ENCODE results near the gene IQCF5. TPM values are rescaled to one million over a fixed set of nuclear protein-coding genes. Genes with fewer than 3 reads are reported as not detected.

IQCF5 gene
- total RNA-seq, 4 donors from 2014 or later: not detected

DNA sequence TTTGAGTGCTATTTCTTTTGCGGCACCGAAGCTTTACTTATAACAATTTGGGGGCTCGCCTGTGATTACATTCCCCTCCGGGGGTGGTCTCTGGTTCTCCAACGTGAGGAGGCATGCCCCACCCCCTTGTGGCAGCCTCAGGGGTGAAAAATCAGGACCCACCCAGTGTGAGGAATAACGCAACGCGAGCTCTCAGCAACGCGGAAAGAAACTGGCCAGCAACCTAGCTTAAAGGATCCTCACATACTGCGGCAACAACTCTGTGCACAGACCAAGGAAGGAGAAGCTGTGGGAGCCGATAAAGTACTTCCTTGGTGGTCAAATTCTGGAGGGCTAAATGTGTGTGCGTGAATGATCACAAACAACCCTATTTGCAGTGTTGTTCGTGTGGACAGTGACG is 22.0 kb upstream of the IQCF5 start:
- 90 to 91% methylated on average over 15 of the region's 15 CpGs for WGBS, 2 donors
- H3K4me3 ChIP-seq (replicated peaks in 1 of 3): no peak overlapping the region
- no peaks in the 10 kb centered on the region for H3K36me3 ChIP-seq
- H3K27ac ChIP-seq: no peak overlapping the region
- no peaks in the 10 kb centered on the region for H3K9me3 ChIP-seq
- intact Hi-C loops (cut with DNase I): no loop called here
- H3K27me3 ChIP-seq: no peaks in the 10 kb centered on the region
- no peaks in the 10 kb centered on the region for H3K4me1 ChIP-seq
- DNase-seq: no peak
- TF ChIP-seq, protein P1, sequence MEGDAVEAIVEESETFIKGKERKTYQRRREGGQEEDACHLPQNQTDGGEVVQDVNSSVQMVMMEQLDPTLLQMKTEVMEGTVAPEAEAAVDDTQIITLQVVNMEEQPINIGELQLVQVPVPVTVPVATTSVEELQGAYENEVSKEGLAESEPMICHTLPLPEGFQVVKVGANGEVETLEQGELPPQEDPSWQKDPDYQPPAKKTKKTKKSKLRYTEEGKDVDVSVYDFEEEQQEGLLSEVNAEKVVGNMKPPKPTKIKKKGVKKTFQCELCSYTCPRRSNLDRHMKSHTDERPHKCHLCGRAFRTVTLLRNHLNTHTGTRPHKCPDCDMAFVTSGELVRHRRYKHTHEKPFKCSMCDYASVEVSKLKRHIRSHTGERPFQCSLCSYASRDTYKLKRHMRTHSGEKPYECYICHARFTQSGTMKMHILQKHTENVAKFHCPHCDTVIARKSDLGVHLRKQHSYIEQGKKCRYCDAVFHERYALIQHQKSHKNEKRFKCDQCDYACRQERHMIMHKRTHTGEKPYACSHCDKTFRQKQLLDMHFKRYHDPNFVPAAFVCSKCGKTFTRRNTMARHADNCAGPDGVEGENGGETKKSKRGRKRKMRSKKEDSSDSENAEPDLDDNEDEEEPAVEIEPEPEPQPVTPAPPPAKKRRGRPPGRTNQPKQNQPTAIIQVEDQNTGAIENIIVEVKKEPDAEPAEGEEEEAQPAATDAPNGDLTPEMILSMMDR (IDR thresholded peaks at IDR 0.05): no peak
- no peak for TF ChIP-seq POLR2A (IDR thresholded peaks at IDR 0.05)

DNA sequence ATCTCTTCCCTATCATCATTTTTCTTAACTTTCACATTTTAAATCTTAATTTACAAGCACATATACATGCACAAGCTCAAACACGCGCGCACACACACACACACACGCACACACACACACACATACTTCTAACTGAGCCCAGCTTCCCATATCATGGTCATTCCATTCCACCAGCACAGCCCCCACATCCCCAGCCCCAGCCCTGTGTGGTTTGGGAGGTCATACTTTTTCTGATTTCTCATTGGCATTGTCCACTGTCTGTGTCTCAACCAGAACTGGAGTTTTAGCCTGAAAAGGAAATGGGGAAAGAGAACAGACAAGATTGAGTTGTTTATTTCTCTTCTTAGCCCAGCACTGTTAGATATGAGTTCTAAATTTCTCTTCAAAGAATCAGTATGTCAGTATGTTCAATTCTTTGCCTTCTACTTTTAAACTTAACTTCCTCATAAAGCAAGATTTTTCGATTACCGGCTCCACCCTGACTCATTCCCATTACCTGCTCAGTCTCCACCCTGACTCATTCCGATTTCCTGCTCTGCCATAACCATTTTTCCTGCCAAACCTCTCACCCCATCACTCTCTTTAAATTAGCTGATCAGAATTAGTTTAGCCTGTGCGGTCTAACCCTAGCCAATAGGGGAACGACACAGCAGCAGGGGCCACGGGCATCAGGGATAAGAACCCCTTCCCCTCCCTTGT is 21.4 kb upstream of the IQCF5 start:
- Histone ChIP-seq H3K4me3 (replicated peaks in 1 of 3) (no peak overlapping the region), H3K27ac (no peak overlapping the region), H3K27me3 (no peaks in the 10 kb centered on the region), H3K36me3 (no peaks in the 10 kb centered on the region), H3K4me1 (no peaks in the 10 kb centered on the region), H3K9me3 (no peaks in the 10 kb centered on the region)
- WGBS, 2 donors: 89 to 95% methylated on average over 10 of the region's 10 CpGs
- DNase-seq: no peak
- no peak for TF ChIP-seq POLR2A (IDR thresholded peaks at IDR 0.05)
- TF ChIP-seq, protein P1 (IDR thresholded peaks at IDR 0.05): no peak
- intact Hi-C loops (cut with DNase I): no loop called here

DNA sequence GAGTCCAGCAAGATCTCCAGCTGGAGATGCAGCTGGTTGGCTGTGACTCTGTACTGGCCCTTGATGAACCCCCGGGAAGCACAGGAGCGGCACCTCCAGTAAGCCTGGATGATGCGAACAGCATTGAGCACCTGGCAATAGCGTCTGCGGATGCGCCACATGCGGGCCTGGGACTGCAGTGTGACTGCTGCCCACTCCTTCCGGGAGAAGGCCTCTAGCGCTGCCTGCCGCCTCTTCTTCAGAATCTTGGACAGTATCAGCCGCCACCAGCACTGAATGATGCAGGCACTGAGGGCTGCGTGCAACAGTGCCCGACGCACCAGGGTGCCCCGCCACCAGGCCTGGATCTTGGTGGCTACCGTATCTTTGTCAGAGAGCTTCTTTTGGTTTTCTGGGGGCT is 19.5 kb upstream of the IQCF5 start:
- Histone ChIP-seq H3K27me3 (no peaks in the 10 kb centered on the region), H3K9me3 (no peaks in the 10 kb centered on the region), H3K27ac (no peak overlapping the region), H3K4me3 (replicated peaks in 1 of 3) (no peak overlapping the region), H3K36me3 (no peaks in the 10 kb centered on the region), H3K4me1 (no peaks in the 10 kb centered on the region)
- WGBS, 2 donors: 93 to 95% methylated on average over 7 to 16 of the region's 16 CpGs
- TF ChIP-seq, protein P1 (IDR thresholded peaks at IDR 0.05): no peak
- no peak for TF ChIP-seq POLR2A (IDR thresholded peaks at IDR 0.05)
- DNase-seq: no peak
- intact Hi-C loops (cut with DNase I): no loop called here

DNA sequence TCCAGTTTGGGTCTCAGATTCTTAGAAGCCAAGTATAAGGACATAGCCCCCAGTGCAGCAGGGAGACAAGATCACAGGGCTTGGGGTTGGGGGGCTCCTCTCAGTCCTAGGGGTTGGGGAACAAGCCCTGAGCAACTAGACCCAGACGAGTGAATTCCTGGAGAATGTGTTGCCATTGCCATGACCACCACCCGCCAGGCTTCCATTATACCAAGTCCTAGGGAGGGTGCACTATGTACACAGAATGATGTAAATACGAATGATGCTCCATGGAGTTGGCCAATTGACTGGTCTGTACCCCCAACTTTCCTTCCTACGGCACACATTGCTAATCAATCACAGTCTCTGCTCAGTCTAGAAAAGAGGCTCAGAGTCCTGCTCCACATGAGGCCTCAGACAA is 19.0 kb upstream of the IQCF5 start:
- no peaks in the 10 kb centered on the region for H3K4me1 ChIP-seq
- intact Hi-C loops (cut with DNase I): no loop called here
- no peak overlapping the region for H3K27ac ChIP-seq
- H3K9me3 ChIP-seq: no peaks in the 10 kb centered on the region
- H3K27me3 ChIP-seq: no peaks in the 10 kb centered on the region
- no peak overlapping the region for H3K4me3 ChIP-seq (replicated peaks in 1 of 3)
- TF ChIP-seq, protein P1 (IDR thresholded peaks at IDR 0.05): no peak
- no peak for TF ChIP-seq POLR2A (IDR thresholded peaks at IDR 0.05)
- WGBS, 2 donors: 80 to 90% methylated on average over 4 of the region's 4 CpGs
- DNase-seq: no peak
- no peaks in the 10 kb centered on the region for H3K36me3 ChIP-seq

DNA sequence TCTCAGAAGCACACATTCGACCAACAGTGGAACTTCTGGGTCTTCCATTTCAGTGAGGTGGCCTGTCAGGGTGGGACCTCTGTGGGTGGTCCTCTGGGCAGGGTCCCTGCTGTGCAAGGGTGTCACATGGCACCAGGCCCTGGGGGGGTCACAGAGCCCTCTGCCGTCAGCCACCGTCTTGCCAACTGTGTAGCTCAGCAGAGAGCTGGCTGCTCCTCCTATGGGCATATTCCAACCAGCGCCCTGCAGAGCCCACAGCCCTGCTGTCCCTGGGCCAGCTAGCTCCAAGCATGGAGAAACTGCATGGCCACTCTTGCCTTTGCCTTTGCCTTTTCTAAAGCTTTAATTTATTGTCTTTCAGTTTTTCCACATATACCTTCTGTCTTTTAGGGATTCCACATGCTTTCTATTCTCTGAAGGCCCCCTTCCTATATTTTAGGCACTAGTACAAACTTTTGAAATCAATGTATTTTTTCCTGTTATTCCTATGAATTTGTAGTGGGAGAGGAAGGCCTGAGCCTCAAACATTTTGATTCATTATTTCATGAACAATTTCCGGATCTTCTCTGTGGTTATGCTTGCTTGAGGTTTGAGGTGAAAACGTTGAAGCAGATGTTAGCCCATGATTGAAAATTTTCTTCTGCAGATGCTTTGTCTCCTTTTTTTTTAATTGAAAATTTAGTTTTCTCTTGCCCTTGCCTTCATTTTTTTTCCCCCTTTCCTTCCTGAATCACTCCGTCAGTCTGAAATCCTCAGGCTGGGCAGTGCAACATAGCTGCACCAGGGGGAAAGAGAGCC is 16.0 kb upstream of the IQCF5 start:
- no peak for DNase-seq
- H3K9me3 ChIP-seq: no peaks in the 10 kb centered on the region
- 76 to 83% methylated on average over 7 of the region's 7 CpGs for WGBS, 2 donors
- intact Hi-C loops (cut with DNase I): no loop called here
- no peaks in the 10 kb centered on the region for H3K27me3 ChIP-seq
- no peaks in the 10 kb centered on the region for H3K36me3 ChIP-seq
- H3K4me1 ChIP-seq: no peaks in the 10 kb centered on the region
- no peak overlapping the region for H3K4me3 ChIP-seq (replicated peaks in 1 of 3)
- no peak overlapping the region for H3K27ac ChIP-seq
- TF ChIP-seq, protein P1 (IDR thresholded peaks at IDR 0.05): no peak
- no peak for TF ChIP-seq POLR2A (IDR thresholded peaks at IDR 0.05)

Measured in thyroid gland (tissue), 4 donors.